ENCODE results near the gene NECTIN4. TPM values are rescaled to one million over a fixed set of nuclear protein-coding genes. Genes with fewer than 3 reads are reported as not detected.

NECTIN4 gene
- total RNA-seq, 1 donor from 2014 or later = 29.9 TPM

- H3K4me3 Mint-ChIP-seq = no peak overlapping the region
- TF ChIP-seq, protein P1, sequence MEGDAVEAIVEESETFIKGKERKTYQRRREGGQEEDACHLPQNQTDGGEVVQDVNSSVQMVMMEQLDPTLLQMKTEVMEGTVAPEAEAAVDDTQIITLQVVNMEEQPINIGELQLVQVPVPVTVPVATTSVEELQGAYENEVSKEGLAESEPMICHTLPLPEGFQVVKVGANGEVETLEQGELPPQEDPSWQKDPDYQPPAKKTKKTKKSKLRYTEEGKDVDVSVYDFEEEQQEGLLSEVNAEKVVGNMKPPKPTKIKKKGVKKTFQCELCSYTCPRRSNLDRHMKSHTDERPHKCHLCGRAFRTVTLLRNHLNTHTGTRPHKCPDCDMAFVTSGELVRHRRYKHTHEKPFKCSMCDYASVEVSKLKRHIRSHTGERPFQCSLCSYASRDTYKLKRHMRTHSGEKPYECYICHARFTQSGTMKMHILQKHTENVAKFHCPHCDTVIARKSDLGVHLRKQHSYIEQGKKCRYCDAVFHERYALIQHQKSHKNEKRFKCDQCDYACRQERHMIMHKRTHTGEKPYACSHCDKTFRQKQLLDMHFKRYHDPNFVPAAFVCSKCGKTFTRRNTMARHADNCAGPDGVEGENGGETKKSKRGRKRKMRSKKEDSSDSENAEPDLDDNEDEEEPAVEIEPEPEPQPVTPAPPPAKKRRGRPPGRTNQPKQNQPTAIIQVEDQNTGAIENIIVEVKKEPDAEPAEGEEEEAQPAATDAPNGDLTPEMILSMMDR (IDR thresholded peaks at IDR 0.05; ENCODE audit: unreplicated experiment) = no peak
- H3K36me3 Mint-ChIP-seq = peaks cover 1% of the 10 kb centered on the region
- no peaks in the 10 kb centered on the region for H3K9me3 Mint-ChIP-seq
- H3K27ac Mint-ChIP-seq = no peak overlapping the region
- peaks cover 21% of the 10 kb centered on the region for H3K4me1 Mint-ChIP-seq
- H3K27me3 Mint-ChIP-seq (ENCODE audit: low read depth) = no peaks in the 10 kb centered on the region
- no peak for DNase-seq (ENCODE audit: low spot score in 2 of 2, unreplicated experiment in 2 of 2)
These were observed 25.9 kb upstream of the NECTIN4 start for GRCh38 chr1:161115132-161115711.

GRCh38 chr1:161114556-161114955 is 25.2 kb upstream of the NECTIN4 start:
- peaks cover 17% of the 10 kb centered on the region for H3K4me1 Mint-ChIP-seq
- no peak for DNase-seq (ENCODE audit: low spot score in 2 of 2, unreplicated experiment in 2 of 2)
- H3K27ac Mint-ChIP-seq = no peak overlapping the region
- H3K4me3 Mint-ChIP-seq = no peak overlapping the region
- H3K36me3 Mint-ChIP-seq = no peaks in the 10 kb centered on the region
- TF ChIP-seq, protein P1 (IDR thresholded peaks at IDR 0.05; ENCODE audit: unreplicated experiment) = no peak
- no peaks in the 10 kb centered on the region for H3K27me3 Mint-ChIP-seq (ENCODE audit: low read depth)
- no peaks in the 10 kb centered on the region for H3K9me3 Mint-ChIP-seq

DNA sequence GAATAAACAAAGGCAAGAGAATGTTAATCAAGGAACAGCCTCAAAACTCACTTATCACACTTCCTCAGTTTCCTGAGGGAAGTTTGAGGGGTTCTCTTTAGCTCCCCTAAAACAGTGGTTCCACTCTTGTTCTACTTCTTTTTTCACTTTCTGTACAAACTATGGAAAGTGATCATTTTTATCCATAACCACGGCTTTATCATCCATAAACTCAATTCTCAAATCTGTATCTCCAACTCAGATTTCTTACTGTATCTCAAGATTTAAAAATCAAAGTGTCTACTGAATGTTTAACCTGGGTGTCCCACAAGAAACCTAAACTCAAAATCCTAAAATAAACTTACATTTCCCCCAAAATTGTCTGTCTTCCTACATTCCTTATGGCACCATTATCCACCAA is 24.6 kb upstream of the NECTIN4 start:
- no peak for DNase-seq (ENCODE audit: low spot score in 2 of 2, unreplicated experiment in 2 of 2)
- TF ChIP-seq, protein P1 (IDR thresholded peaks at IDR 0.05; ENCODE audit: unreplicated experiment) = no peak
- H3K27me3 Mint-ChIP-seq (ENCODE audit: low read depth) = no peaks in the 10 kb centered on the region
- H3K4me1 Mint-ChIP-seq = peaks cover 11% of the 10 kb centered on the region
- H3K4me3 Mint-ChIP-seq = no peak overlapping the region
- H3K27ac Mint-ChIP-seq = no peak overlapping the region
- no peaks in the 10 kb centered on the region for H3K36me3 Mint-ChIP-seq
- no peaks in the 10 kb centered on the region for H3K9me3 Mint-ChIP-seq

DNA sequence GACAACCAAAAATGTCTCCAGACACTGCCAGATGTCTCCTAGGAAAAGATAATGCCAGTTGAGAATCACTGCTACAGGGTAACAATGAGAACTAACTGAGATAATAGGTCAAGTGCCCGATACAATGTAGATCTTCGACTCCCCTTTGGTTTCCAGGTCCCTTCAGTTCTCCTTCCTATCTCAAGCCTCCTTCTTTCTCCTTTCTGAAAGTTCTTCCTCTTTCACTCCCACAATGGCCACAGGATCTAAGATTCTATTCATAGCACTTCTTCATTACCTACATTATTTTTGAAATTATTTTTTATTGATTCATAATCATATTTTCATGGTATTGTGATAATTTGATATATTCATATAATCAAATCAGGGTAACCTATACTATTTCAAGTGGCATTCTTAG is 22.2 kb upstream of the NECTIN4 start:
- no peak overlapping the region for H3K27ac Mint-ChIP-seq
- no peak for DNase-seq (ENCODE audit: low spot score in 2 of 2, unreplicated experiment in 2 of 2)
- no peaks in the 10 kb centered on the region for H3K4me1 Mint-ChIP-seq
- TF ChIP-seq, protein P1 (IDR thresholded peaks at IDR 0.05; ENCODE audit: unreplicated experiment) = no peak
- no peak overlapping the region for H3K4me3 Mint-ChIP-seq
- H3K36me3 Mint-ChIP-seq = peaks cover under 1% of the 10 kb centered on the region
- no peaks in the 10 kb centered on the region for H3K27me3 Mint-ChIP-seq (ENCODE audit: low read depth)
- no peaks in the 10 kb centered on the region for H3K9me3 Mint-ChIP-seq

DNA sequence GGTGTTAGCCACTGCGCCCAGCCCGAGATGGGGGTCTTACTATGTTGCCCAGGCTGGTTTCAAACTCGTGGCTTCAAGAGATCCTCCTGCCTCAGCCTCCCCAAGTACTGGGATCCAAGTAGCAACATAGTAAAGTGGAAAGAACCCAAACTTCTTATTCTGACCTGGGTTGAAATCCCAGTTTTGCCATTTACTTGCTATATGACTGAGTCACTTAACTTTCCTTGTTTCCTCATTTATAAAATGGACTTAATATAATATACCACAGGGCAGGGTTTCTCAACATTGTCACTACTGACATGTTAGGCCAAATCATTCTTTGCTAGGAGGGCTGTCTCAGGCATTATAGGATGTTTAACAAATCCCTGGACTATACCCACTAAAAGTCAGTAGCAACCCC is 21.8 kb upstream of the NECTIN4 start:
- Mint-ChIP-seq H3K4me1 (no peaks in the 10 kb centered on the region), H3K27me3 (ENCODE audit: low read depth) (no peaks in the 10 kb centered on the region), H3K4me3 (no peak overlapping the region), H3K27ac (no peak overlapping the region), H3K36me3 (peaks cover 2% of the 10 kb centered on the region), H3K9me3 (no peaks in the 10 kb centered on the region)
- DNase-seq (ENCODE audit: low spot score in 2 of 2, unreplicated experiment in 2 of 2) = no peak
- TF ChIP-seq, protein P1 (IDR thresholded peaks at IDR 0.05; ENCODE audit: unreplicated experiment) = no peak

DNA sequence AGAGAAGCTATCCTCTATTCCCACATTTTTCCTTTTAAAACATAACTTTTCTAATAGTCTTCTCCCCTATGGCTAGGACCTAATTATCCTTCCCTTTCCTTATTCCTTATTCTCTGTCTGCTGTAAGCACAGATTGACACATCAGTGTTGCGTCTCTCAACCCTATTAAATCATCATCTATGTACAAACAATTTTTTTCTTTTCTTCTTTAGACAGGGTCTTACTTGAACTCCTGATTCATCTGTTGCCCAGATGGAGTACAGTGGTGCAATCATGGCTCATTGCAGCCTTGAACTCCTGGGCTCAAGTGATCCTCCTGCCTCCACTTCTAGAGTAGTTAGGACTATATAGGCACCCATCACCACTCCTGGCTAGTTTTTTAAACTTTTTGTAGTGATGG is 17.1 kb upstream of the NECTIN4 start:
- Mint-ChIP-seq H3K27ac (no peak overlapping the region), H3K9me3 (no peaks in the 10 kb centered on the region), H3K36me3 (peaks cover 7% of the 10 kb centered on the region), H3K4me3 (no peak overlapping the region), H3K4me1 (no peaks in the 10 kb centered on the region), H3K27me3 (ENCODE audit: low read depth) (no peaks in the 10 kb centered on the region)
- DNase-seq (ENCODE audit: low spot score in 2 of 2, unreplicated experiment in 2 of 2) = no peak
- TF ChIP-seq, protein P1 (IDR thresholded peaks at IDR 0.05; ENCODE audit: unreplicated experiment) = no peak

Measured in mesothelial cell of epicardium (in vitro differentiated cells).